SK-N-SH (cell line): ENCODE measurements around the gene RAB26. TPM values are rescaled to one million over a fixed set of nuclear protein-coding genes. Genes with fewer than 3 reads are reported as not detected.

Experiments
- CTCF ChIA-PET: fragments of 300-600, 350-600 bp; formaldehyde crosslinking; extraction: SDS; loops from one replicate; lab custom pipeline; 2021; lab: Yijun Ruan, JAX
- POLR2A ChIA-PET: fragments of 350-600 bp; sonication (Branson Sonifier 250); formaldehyde crosslinking; extraction: SDS; loops from one replicate; lab custom pipeline; 2020; ENCODE audit warnings: antibody characterized with exemption, inconsistent platforms; lab: Yijun Ruan, JAX
- DNase-seq: peaks from one replicate; pipeline ENCODE4 v3.0.0; 2012
- H2AFZ ChIP-seq: fragments of 200-600 bp; sonication (generic); 2 replicates; pipeline ENCODE4 v1.8.1; 2016; ENCODE audit warnings: antibody characterized with exemption, mild to moderate bottlenecking, low read depth
- H3F3A ChIP-seq: fragments of 200-600 bp; sonication (generic); replicated peaks from 2 replicates; pipeline ENCODE3; 2016; ENCODE audit warnings: antibody characterized with exemption, mild to moderate bottlenecking; ENCODE audit not compliant: insufficient read depth
- H3K27ac ChIP-seq, 2 experiments: fragments of 200-500 bp in 1 of 2; fragments of 200-600 bp in 1 of 2; sonication (Bioruptor generic) in 1 of 2; sonication (generic), shearing (Covaris generic) in 1 of 2; 2 replicates each; pipeline versions ENCODE4 v1.5.1 to v1.6.1; 2014 to 2016; ENCODE audit warnings: low read depth in 2 of 2, inconsistent platforms in 1 of 2, low read length in 1 of 2, mild to moderate bottlenecking in 1 of 2, mixed read lengths in 1 of 2
- H3K27me3 ChIP-seq: fragments of 200-600 bp; sonication (generic), shearing (Covaris generic); 2 replicates; pipeline ENCODE4 v1.6.1; 2016; ENCODE audit warnings: mixed run types; ENCODE audit not compliant: insufficient read depth
- H3K36me3 ChIP-seq, 2 experiments: fragments of 200-500 bp in 1 of 2; fragments of 200-600 bp in 1 of 2; sonication (Bioruptor generic) in 1 of 2; sonication (generic) in 1 of 2; replicated peaks in 1 of 2; 2 replicates each; pipeline versions ENCODE3 to v1.5.1; 2014 to 2016; ENCODE audit warnings: low read length in 1 of 2, mild to moderate bottlenecking in 1 of 2; ENCODE audit not compliant: insufficient read depth in 2 of 2, control insufficient read depth in 1 of 2
- H3K4me1 ChIP-seq, 2 experiments: fragments of 200-500 bp in 1 of 2; fragments of 200-600 bp in 1 of 2; sonication (Bioruptor generic) in 1 of 2; sonication (generic), shearing (Covaris generic) in 1 of 2; 2 replicates each; pipeline versions ENCODE4 v1.5.1 to v1.6.1; 2014 to 2016; ENCODE audit warnings: low read depth in 1 of 2, low read length in 1 of 2, mixed run types in 1 of 2; ENCODE audit not compliant: insufficient read depth in 2 of 2, control insufficient read depth in 1 of 2
- H3K4me2 ChIP-seq: fragments of 200-600 bp; sonication (generic), shearing (Covaris generic); 2 replicates; pipeline ENCODE4 v1.6.1; 2017; ENCODE audit warnings: mixed run types
- H3K4me3 ChIP-seq, 2 experiments: fragments of 200-500 bp in 1 of 2; fragments of 200-600 bp in 1 of 2; sonication (Bioruptor generic) in 1 of 2; sonication (generic), shearing (Covaris generic) in 1 of 2; 2 replicates each; pipeline versions ENCODE4 v1.5.1 to v1.8.1; 2014 to 2016; ENCODE audit warnings: low read depth in 2 of 2, inconsistent platforms in 1 of 2, low read length in 1 of 2, mild to moderate bottlenecking in 1 of 2, mixed read lengths in 1 of 2, moderate library complexity in 1 of 2
- H3K79me2 ChIP-seq: fragments of 200-600 bp; sonication (generic); 2 replicates; pipeline ENCODE4 v1.8.1; 2017; ENCODE audit warnings: mild to moderate bottlenecking; ENCODE audit not compliant: insufficient read depth
- H3K9ac ChIP-seq: fragments of 200-600 bp; sonication (generic); 2 replicates; pipeline ENCODE4 v1.6.1; 2017; ENCODE audit warnings: mixed run types
- H3K9me2 ChIP-seq: fragments of 200-600 bp; sonication (generic); 2 replicates; pipeline ENCODE4 v1.6.1; 2017; ENCODE audit warnings: mixed run types
- H3K9me3 ChIP-seq: fragments of 200-600 bp; sonication (generic); 2 replicates; pipeline ENCODE4 v1.6.1; 2017; ENCODE audit warnings: mixed run types, mild to moderate bottlenecking, moderate library complexity
- H4K20me1 ChIP-seq: fragments of 200-600 bp; sonication (generic); 2 replicates; pipeline ENCODE4 v1.6.1; 2017; ENCODE audit warnings: mild to moderate bottlenecking, mixed run types; ENCODE audit not compliant: insufficient read depth
- EP300 ChIP-seq, 2 experiments: IDR thresholded peaks; 2 replicates each; pipeline versions ENCODE4 v1.4.0 to v1.6.1; 2012; ENCODE audit warnings: borderline replicate concordance in 1 of 2, low read depth in 1 of 2, low read length in 1 of 2
- FOXJ3 ChIP-seq: sonication (generic); formaldehyde crosslinking; IDR thresholded peaks from 2 replicates; pipeline ENCODE4 v1.5.1; 2020; ENCODE audit warnings: mild to moderate bottlenecking, missing genetic modification reagents
- GATA2 ChIP-seq: sonication (generic); formaldehyde crosslinking; IDR thresholded peaks from 2 replicates; pipeline ENCODE4 v1.5.0; 2020; ENCODE audit warnings: mild to moderate bottlenecking, missing genetic modification reagents
- JUND ChIP-seq: IDR thresholded peaks from 2 replicates; pipeline ENCODE4 v1.4.0; 2012
- NRF1 ChIP-seq: IDR thresholded peaks from 2 replicates; pipeline ENCODE4 v1.6.1; 2012; ENCODE audit warnings: low read depth, mild to moderate bottlenecking, low read length
- RAD21 ChIP-seq: IDR thresholded peaks from 2 replicates; pipeline ENCODE4 v1.6.1; 2012; ENCODE audit warnings: mild to moderate bottlenecking, low read length
- RXRA ChIP-seq: IDR thresholded peaks from 2 replicates; pipeline ENCODE4 v1.4.0; 2012; ENCODE audit warnings: low read depth, mild to moderate bottlenecking, borderline replicate concordance
- SIN3A ChIP-seq: IDR thresholded peaks from 2 replicates; pipeline ENCODE4 v1.6.1; 2012; ENCODE audit warnings: low read depth, mild to moderate bottlenecking, low read length, moderate library complexity, borderline replicate concordance
- TAF1 ChIP-seq: IDR thresholded peaks from 2 replicates; pipeline ENCODE4 v1.6.1; 2012; ENCODE audit warnings: low read depth, mild to moderate bottlenecking, low read length, moderate library complexity, borderline replicate concordance
- YY1 ChIP-seq: IDR thresholded peaks from 2 replicates; pipeline ENCODE4 v1.4.0; 2012; ENCODE audit warnings: low read depth, mild to moderate bottlenecking
- WGBS: methylation state at CpG from one replicate; pipeline ENCODE4 v1.1.6; 2017; ENCODE audit warnings: low lambda C conversion rate; 5-methylcytosine and 5-hydroxymethylcytosine counted together
- polyA plus RNA-seq, 3 experiments: library from polyadenylated mRNA; depleted of rRNA; stranded (reverse); fragments of >200 nt; gene quantifications; 2 replicates each; pipeline ENCODE4 v1.2.3, GENCODE V29; 2012
- TF ChIP-seq, protein P1 (sequence below): IDR thresholded peaks from 2 replicates; pipeline ENCODE4 v1.4.0; 2012; ENCODE audit warnings: low read depth, borderline replicate concordance
- TF ChIP-seq, protein P2 (sequence below): IDR thresholded peaks from 2 replicates; pipeline ENCODE4 v1.4.0; 2012; ENCODE audit warnings: low read depth, borderline replicate concordance
- TF ChIP-seq, protein P3 (sequence below): IDR thresholded peaks from 2 replicates; pipeline ENCODE4; 2012

The RAB26 gene
- polyA plus RNA-seq, 1 of the 3 experiments (the other 2 are of a cell fraction) = 14.3 TPM

DNA sequence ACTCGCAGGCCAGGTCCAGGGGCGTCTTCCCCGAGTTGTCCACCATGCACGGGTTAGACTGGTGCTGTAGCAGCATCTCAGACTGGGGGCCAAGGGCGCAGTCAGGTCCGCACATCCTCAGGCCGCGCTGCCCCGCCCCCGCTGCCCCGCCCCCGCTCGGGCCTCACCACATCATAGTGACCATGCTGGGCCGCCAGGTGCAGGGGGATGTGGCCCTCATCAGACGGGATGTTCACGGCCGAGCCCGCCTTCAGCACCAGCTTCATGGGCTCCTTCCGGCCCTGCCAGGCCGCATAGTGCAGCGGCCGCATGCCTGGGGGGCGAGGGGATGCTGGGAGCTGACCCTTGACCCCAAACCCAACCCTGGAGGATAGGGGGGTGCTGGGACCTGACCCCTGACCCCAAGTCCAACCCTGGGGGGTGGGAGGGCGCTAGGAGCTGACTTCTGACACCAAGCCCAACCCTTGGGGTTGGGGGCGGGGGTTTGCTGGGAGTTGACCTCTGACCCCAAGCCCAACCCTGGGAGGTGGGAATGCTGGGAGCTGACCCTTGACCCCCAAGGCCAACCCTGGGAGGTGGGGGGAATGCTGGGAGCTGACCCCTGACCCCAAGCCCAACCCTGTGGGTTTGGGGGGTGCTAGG is 40.9 kb downstream of the RAB26 start:
- H4K20me1 ChIP-seq = no peaks in the 10 kb centered on the region
- 93% methylated on average over 10 of the region's 25 CpGs for WGBS
- no peak for DNase-seq
- peaks cover 0 to 2% of the 10 kb centered on the region in 2 experiments; a peak in 1 of 4 replicates for H3K4me1 ChIP-seq
- CTCF ChIA-PET = no interaction called here
- no peaks in the 10 kb centered on the region for H3K9me2 ChIP-seq
- H3K9ac ChIP-seq = no peak overlapping the region
- no peak overlapping the region for H3K4me2 ChIP-seq
- H3K79me2 ChIP-seq = no peaks in the 10 kb centered on the region
- H3K36me3 ChIP-seq = no peaks in the 10 kb centered on the region
- no peak overlapping the region for H2AFZ ChIP-seq
- TF ChIP-seq, protein P1, sequence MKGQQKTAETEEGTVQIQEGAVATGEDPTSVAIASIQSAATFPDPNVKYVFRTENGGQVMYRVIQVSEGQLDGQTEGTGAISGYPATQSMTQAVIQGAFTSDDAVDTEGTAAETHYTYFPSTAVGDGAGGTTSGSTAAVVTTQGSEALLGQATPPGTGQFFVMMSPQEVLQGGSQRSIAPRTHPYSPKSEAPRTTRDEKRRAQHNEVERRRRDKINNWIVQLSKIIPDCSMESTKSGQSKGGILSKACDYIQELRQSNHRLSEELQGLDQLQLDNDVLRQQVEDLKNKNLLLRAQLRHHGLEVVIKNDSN = no peak
- TF ChIP-seq EP300 (IDR thresholded peaks at IDR 0.05; ENCODE audit: borderline replicate concordance in 1 of 2, low read depth in 1 of 2, low read length in 1 of 2) (no peak), GATA2 (CRISPR knock-in tag) (no peak), RXRA (no peak), FOXJ3 (CRISPR knock-in tag) (no peak), NRF1 (no peak), RAD21 (no peak), SIN3A (no peak), YY1 (no peak), JUND (no peak), TAF1 (no peak)
- TF ChIP-seq, protein P2, sequence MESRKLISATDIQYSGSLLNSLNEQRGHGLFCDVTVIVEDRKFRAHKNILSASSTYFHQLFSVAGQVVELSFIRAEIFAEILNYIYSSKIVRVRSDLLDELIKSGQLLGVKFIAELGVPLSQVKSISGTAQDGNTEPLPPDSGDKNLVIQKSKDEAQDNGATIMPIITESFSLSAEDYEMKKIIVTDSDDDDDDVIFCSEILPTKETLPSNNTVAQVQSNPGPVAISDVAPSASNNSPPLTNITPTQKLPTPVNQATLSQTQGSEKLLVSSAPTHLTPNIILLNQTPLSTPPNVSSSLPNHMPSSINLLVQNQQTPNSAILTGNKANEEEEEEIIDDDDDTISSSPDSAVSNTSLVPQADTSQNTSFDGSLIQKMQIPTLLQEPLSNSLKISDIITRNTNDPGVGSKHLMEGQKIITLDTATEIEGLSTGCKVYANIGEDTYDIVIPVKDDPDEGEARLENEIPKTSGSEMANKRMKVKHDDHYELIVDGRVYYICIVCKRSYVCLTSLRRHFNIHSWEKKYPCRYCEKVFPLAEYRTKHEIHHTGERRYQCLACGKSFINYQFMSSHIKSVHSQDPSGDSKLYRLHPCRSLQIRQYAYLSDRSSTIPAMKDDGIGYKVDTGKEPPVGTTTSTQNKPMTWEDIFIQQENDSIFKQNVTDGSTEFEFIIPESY = no peak
- TF ChIP-seq, protein P3, sequence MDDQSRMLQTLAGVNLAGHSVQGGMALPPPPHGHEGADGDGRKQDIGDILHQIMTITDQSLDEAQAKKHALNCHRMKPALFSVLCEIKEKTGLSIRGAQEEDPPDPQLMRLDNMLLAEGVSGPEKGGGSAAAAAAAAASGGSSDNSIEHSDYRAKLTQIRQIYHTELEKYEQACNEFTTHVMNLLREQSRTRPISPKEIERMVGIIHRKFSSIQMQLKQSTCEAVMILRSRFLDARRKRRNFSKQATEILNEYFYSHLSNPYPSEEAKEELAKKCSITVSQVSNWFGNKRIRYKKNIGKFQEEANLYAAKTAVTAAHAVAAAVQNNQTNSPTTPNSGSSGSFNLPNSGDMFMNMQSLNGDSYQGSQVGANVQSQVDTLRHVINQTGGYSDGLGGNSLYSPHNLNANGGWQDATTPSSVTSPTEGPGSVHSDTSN = no peak
- POLR2A ChIA-PET = no interaction called here
- H3F3A ChIP-seq = no peaks in the 10 kb centered on the region
- H3K9me3 ChIP-seq = no peaks in the 10 kb centered on the region
- no peak overlapping the region for H3K27ac ChIP-seq
- no peaks in the 10 kb centered on the region for H3K27me3 ChIP-seq
- H3K4me3 ChIP-seq = no peak overlapping the region
